ENCODE data around the gene P3H2. TPM values are rescaled to one million over a fixed set of nuclear protein-coding genes. Genes with fewer than 3 reads are reported as not detected.
A peak's percentile ranks its signal among the peaks of the same experiment; 100 is the strongest.

Gene P3H2
- total RNA-seq, 1 experiment from 2014 or later = 0.76 TPM

DNA sequence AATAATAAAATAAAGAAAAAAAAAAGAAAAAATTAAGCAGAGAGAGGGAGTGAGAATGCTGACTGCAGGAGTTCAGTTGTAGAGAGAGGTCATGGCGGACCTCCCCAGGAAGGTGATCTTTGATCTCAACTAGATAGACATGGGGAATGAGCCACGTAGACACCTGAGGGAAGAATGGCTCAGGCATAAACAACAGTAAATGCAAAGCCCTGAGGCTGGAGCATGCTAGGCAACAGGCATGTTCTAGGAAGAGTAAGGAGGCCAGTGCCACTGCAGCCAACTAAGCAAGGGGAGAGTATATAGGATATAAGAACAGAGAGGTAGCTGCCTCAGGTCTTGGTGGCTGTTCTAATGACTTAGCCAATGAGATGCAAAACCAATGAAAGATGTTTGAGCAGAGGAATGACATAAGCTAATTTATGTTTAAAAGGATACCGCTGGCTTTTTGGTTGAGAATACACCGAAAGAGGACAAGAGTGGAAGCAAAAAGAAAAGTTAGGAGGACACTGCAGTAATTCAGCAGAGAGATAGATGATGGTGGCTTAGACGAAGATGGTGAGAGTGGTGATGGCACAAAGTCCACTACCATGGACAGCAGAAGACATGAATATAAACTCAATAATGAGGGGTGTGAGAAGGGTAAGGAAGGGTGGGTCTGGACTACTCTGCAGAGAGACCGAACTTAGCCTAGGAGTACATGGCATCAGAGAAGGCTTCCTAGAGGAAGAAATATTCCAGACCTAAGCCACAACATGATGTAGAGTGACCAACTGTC, 174.6 kb downstream of the P3H2 start:
- Histone ChIP-seq H3K27ac (ENCODE audit: low read depth, low read length) (no peak overlapping the region), H3K9me3 (ENCODE audit: control insufficient read depth in 1 of 2, insufficient read depth in 1 of 2, low read depth in 1 of 2, low read length in 2 of 2) (no peaks in the 10 kb centered on the region), H3K4me2 (ENCODE audit: low read length) (no peak overlapping the region), H3K9ac (ENCODE audit: low read length) (no peak overlapping the region), H3K79me2 (ENCODE audit: insufficient read depth, low read length) (no peaks in the 10 kb centered on the region), H3K27me3 (ENCODE audit: insufficient read depth, low read length) (no peaks in the 10 kb centered on the region), H3K36me3 (ENCODE audit: control insufficient read depth in 1 of 2, insufficient read depth in 2 of 2, low read length in 2 of 2) (no peaks in the 10 kb centered on the region), H3K4me1 (ENCODE audit: control insufficient read depth in 1 of 2, insufficient read depth in 2 of 2, low read length in 2 of 2) (peaks cover 9 to 23% of the 10 kb centered on the region in 2 experiments), H3K9me2 (ENCODE audit: insufficient read depth) (no peaks in the 10 kb centered on the region), H3K4me3 (replicated peaks in 1 of 2; ENCODE audit: low read depth in 1 of 2, low read length in 2 of 2) (no peak overlapping the region), H2AFZ (ENCODE audit: low read depth, low read length, poor library complexity, severe bottlenecking) (no peak overlapping the region), H4K20me1 (ENCODE audit: insufficient read depth) (no peaks in the 10 kb centered on the region)
- ChIA-PET POLR2A (no interaction called here), RAD21 (ENCODE audit: low non-redundant PET in 1 of 2, low total read pairs in 2 of 2, uncharacterized antibody in 2 of 2, unreplicated experiment in 2 of 2) (no interaction called here), CTCF (interaction anchor here (2.8 to 4.5 kb wide), 2 partner anchors 673 to 677 kb away, joined by 26 to 92 read pairs; no protein-coding TSS in a partner anchor)
- no peak for ATAC-seq
- TF ChIP-seq ELF1 (IDR thresholded peaks at IDR 0.05; ENCODE audit: borderline replicate concordance, low read depth) (no peak), POLR2A (IDR thresholded peaks at IDR 0.05; ENCODE audit: borderline replicate concordance, extremely low read depth, insufficient read depth, insufficient read length) (no peak)
- TF ChIP-seq, protein P1, sequence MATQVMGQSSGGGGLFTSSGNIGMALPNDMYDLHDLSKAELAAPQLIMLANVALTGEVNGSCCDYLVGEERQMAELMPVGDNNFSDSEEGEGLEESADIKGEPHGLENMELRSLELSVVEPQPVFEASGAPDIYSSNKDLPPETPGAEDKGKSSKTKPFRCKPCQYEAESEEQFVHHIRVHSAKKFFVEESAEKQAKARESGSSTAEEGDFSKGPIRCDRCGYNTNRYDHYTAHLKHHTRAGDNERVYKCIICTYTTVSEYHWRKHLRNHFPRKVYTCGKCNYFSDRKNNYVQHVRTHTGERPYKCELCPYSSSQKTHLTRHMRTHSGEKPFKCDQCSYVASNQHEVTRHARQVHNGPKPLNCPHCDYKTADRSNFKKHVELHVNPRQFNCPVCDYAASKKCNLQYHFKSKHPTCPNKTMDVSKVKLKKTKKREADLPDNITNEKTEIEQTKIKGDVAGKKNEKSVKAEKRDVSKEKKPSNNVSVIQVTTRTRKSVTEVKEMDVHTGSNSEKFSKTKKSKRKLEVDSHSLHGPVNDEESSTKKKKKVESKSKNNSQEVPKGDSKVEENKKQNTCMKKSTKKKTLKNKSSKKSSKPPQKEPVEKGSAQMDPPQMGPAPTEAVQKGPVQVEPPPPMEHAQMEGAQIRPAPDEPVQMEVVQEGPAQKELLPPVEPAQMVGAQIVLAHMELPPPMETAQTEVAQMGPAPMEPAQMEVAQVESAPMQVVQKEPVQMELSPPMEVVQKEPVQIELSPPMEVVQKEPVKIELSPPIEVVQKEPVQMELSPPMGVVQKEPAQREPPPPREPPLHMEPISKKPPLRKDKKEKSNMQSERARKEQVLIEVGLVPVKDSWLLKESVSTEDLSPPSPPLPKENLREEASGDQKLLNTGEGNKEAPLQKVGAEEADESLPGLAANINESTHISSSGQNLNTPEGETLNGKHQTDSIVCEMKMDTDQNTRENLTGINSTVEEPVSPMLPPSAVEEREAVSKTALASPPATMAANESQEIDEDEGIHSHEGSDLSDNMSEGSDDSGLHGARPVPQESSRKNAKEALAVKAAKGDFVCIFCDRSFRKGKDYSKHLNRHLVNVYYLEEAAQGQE (IDR thresholded peaks at IDR 0.05; ENCODE audit: low read depth) = peak; percentile 31
- no peak for DNase-seq (ENCODE audit: low read depth, low spot score)
- intact Hi-C loops (cut with micrococcal nuclease) = no loop called here
- BruUV-seq (replicated peaks) = no TSS peak

All from HCT116 (cell line).